ENCODE data around the gene STEAP3.

STEAP3 gene

DNA sequence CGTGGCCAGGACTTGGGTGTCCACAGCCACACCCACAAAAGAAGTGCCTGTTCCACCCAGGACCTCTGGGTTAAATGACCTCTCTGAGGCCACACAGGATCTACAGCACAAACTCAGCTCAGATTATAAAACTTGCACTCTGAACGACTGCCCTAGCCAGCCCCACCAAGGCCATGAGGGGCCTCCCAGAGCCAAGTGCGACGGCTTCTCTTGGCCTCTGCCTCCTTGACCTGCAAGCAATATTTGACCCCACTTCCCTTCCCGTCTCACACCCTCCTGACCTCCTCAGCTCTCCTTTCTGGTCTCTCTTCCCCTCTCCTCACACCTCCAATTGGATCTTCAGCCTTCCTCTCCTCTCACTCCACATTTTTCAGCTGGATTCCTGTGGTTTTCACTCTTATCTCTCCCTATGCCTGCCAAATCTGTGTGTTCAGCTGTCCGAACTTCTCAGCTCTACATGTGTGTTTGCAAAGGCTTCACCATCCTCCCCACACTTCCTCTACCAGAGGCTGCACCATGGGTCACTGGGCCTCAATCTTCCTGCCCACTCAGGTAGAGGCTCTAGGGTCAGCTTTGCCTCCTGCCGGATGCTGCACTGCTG, 25.3 kb upstream of the STEAP3 start:
- DNase-seq = no peak

DNA sequence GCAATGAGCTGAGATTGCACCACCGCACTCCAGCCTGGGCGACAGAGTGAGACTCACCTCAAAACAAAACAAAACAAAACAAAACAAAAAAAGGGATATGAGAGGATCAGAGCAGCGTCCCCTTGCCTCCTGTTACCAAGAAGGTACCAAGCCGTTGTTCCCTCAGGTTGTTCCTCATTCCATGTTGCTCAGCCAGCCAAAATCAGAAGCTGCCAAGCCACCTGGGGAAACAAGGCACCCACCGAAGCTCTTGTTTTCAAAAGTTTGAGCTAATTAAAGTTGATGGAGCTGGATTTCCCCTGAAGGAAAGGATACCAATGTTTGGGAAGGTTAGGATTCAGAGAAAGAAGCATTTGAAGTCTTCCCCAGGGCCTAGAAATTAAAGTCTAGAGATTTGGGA, 21.8 kb upstream of the STEAP3 start:
- DNase-seq = no peak

DNA sequence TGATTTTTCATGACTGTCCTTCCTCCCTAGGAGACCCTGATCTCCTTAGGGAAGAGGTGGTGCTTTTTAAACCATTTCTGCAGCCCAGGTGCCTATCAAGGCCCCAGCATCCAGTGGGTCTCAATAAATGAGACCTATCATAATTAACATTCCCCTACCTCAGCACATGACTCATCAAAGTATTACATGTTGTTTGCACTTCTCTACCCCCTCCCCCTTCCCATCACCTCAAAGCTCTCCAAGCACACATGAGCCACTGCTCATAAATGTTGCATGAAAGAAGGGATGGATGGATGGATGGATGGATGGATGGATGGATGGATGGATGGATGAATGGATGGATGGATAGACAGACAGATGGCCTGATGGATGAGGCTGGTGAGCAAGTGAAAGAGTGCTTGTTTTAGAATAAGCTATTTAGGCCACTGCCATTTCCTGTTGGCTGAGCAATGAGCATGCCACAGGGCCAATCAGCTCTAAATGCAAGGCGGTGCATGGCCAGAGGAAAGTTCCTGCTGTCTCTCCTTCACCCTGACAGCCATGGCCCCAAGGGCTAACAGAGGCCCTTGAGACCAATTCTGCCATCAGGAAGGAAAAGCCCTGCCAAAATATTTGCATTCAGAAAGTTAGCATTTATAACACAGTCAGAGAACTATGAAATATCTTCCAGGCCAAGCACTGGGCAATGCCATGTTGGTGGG, 20.9 kb upstream of the STEAP3 start:
- DNase-seq = no peak

DNA sequence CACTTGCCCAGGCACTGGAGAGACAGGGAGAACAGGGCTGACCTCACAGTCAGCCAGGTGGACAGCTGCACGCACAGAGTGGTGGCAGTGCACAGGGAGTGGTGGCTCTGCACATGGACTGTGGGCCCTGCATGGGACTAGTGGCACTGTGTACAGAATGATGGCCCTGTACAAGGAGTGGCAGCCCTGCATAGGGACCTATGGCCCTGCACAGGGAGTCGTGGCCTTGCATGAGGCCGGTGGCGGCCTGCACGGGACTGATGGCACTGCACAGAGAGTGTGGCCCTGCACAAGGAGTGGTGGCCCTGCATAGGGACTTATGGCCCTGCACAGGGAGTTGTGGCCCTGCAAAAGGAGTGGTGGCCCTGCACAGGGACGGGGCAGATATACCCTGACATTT, 19.1 kb upstream of the STEAP3 start:
- no peak for DNase-seq

DNA sequence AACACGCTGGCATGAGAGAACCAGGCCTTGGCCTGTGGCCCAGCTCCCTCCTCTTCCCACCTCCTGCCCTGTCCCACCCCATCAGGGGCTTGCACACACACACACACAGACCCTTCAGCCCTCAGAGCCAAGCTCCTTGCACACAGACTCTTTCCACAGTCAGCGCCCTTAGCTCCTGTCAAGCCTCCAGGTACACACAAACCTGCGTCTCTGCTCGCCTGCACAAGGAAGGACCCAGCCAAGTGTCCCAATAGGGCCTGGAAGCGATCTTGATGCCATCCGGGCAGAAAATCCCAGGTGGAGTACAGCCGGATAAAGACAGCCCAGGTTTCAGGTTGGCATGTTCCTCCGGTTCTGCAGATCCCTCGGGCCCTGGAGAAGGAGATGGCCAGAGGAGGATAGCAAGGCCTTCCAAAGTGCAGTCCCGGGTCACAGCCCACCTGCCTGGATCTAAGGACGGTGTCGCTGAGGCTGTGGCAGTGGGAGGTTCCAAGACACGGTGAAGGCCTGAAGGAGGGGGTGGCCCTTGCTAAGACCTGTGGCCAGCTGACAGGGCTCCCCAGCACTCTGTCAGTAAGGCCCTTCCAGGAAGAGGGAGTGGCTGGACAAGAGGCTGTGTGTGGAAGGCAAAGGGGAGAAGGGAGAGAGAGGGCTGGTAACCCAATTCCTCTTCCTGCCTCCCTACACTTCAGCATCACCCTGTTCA, 18.5 kb upstream of the STEAP3 start:
- DNase-seq = no peak

DNA sequence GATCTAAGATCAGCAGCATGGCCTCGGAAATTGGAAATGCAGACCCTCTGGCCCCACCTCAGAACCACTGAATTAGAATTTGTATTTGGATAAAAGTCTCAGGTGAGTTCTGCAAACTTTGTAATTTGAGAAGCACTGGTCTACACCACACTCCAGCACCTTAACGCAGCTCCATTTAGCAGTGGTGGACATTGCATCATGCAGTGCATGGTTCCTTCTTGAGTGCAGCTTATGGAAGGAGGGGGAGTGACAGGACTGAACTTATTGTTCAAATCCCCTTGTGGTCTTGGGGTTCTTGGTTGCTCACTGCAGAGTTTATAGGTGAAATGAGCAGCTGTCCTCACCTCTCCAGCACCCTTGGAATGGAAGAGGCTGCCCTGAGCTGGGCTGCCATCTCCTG, 17.4 kb upstream of the STEAP3 start:
- no peak for DNase-seq

DNA sequence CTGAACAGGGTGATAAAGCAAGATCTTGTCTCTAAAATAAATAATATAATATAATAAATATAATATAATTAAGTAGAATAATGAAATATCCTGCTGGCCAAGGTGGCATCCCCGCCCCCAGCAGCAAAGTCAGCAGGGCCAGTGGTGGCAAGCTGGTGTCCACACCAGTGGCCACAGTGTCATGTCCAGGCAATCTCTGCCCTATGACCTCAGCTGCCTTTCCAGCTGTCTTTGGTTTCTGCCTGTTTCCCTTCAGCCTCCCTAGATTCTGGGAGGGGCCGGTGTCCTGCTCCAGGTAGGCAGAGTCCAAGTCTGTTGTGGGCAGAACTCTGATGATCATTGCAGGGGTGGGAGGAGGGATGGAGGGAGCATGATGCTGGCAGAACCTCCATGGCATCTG, 16.2 kb upstream of the STEAP3 start:
- no peak for DNase-seq

DNA sequence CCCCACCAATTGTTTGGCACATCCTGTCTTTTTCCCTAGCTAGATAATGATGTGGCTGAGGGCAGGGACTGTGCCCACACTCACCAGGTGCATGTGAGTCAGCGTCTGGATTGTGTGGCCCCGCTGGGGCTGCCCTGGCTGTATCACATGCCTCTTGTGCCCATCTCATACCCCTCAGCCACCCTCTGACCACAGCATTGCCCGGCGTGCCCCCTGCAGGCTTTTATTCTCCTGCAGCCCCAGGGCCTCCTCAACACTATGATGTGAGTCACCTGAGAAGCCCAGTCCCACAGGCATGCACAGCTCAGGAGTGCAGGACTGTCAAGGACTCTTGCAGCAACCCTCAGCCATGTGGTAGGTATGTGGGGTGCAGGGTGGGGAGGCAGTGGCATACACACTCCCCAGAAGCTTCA, 14.8 kb upstream of the STEAP3 start:
- DNase-seq = no peak

DNA sequence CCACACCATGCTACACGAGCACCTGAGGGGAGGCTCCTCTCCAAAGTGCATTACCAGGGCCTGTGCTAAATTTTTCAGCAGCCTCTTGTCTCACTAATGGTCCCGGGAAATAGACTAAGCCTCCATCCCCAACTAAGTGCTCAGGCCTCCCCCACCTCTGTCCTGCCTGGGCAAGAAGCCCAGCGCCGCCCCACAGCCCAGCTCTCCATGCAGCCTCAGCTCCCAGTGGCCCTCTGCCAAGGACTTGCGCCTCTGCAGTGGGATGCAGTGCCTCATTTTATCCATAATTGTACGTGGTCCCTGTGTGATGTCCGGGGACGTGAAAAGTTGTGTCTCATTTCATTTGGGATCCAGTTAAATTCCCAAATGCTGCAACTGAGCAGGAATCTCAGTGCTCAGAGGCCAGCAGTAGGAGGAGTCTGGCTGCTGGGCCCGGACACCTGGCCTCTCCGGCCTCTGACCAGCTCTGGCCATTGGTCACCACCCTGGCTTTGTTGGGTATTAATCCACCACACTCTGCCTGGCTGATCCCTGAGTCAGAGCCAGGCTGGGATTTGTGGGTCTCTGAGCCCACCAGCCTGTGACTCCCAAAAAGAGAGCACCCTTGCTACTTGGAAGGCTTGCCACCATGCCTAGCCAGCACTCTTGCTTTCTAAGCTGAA, 11.4 kb upstream of the STEAP3 start:
- DNase-seq = no peak

DNA sequence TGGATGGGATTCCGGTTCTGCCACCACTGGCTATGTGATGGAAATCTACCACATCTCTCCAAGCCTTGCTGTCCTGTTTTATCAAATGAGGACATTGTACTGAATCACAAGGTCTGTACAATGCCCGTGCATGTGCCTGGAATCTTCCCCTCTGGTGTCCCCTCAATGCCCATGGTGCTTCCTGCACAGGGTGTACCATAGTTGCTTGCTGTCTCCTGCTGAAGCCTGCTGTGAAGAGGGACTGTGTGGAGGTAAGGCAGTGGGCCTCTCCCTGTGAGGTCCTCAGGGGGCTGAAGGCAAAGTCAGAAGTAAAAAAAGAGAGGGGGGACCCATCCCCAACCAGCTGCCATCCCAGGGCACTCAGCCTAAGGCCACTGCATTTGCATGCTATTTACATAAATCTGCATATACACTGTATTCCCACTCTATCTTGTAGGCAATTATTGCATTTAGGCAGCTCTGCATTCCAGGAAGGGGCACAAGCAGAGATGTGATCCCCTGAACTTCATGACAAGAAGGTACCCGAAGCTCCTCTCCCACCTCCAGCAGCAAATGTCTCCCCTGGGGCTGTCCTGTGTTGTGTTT, 9.1 kb upstream of the STEAP3 start:
- DNase-seq = no peak

DNA sequence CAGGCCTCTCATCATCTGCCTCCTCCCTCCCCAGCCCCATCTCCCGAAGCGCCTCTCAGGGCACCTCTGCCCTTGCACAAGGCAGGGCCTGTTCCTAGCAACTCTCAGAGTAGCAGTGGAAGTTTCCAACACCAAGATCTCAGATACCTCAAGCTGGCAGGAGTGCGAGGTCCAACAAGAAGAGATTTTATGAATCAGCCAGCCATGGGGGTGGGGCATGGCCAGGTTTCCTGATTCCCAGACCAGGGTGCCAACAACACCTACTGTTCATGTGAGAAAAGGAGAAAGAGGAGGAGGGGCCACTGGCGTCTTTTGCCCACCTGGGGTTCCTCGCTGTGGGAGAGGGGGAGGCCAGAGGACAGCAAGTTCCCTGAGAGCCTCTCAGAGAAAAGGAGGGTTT, 6.6 kb upstream of the STEAP3 start:
- DNase-seq = no peak

DNA sequence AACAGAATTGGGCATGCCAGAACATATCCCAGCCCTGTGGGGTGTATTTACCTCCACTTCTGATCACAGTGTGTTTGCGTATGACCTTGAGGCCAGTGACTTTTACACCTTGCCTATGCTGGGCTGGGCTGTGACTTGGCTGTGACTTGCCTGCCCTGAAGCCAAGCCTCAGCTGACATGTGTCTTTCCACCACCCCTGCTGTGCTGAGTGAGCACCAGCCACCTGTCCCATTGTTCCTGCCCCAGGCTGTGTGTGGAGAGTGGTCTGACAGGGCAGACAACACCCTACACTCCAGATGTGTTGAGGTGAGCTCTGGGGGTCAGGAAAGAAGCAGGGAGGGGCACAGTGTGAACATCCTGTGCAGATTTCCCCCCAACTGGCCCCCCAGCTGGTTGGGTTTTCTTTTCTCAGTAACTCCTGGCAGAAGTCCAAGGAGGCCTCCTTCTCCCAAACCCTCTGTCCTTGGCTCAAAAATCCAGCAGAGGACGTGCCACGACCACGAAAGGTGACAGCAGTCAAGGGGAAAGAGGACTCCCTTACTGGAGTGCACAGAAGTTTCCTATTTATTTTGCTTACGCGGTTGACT, 5.1 kb upstream of the STEAP3 start:
- no peak for DNase-seq

DNA sequence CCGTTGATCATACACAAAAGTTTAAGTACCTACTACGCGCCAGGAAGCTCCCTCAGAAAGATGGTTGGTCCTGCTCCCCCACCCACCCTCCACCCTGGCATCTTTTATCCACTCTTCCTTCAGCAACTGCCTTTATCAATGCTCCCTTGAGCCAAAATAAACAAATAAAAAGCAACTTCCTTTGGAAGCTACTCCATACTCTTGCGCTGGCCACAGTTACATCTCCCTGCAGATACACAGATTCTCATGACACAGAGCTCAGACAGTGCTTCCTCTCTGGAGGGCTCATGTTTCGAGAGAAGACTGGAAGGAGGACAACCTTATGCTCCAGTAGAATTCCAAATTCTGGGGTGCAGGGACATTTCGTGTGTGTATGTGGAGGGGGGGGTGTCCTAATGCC, 3.8 kb upstream of the STEAP3 start:
- DNase-seq = no peak

DNA sequence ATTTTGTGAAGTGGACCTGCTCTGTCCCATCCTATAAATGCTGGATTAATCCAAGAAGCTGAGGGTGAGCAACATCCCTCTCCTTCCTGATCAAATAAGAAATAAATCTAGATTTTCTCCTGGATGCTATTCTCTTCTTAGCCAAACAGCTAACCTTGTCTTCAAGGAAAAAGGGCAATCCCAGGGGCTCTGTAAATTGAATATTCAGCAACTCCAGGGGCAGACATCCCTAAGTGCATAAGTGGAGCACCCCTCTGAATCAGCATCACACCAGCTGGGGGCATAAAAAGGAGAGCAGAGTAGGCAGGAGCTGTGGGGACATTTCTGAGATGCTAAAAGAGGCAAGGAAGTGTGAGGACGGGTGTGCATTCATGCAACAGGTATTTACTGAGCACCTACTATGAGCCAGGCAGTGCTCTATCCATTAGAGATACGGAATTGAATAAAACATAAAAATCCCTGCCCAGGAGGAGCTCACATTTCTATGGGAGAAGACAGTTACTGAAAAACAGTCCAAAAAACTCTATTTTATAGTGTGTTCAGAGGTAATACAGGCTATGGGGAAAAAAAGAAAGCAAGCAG, 2.8 kb upstream of the STEAP3 start:
- DNase-seq = no peak

DNA sequence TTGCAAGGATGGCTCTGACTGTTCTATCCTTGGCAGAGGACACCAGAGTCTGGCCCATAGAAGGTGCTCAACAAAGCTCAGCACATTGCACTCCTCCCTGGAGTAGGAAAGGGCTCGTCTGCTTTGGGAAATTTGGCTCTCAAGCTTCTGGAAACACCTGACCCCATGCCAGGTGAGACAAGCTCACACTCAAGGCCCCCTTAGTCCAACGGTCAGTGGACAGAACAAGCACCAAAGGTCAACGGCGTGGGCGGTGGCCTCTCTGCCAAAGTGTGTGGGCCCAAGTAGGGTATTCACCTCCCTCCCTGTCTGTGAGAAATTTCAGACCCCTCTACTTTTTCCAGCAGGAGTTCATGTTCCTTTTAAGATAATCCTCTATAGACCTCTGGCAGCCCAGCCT, 2.0 kb upstream of the STEAP3 start:
- DNase-seq = no peak

DNA sequence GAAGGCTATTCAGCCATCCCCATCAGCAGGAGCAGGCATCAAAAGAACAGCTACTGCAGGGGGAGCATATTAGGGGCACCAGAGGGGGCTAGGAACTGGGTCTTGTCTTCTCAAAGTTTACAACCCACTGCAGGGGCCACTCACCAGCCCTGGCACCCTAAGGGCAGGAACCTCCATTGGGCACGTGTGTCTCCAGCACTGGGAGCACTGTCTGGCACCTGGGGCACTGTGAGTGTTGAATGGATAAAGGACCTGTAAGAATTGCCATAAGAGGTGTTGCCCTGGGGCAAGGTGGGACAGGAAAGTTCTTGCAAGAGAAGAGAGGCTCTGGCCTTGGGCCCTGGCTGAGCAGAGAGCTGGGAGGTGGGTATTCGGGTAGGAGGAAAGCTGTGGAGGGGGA, 1.4 kb upstream of the STEAP3 start:
- DNase-seq = no peak

DNA sequence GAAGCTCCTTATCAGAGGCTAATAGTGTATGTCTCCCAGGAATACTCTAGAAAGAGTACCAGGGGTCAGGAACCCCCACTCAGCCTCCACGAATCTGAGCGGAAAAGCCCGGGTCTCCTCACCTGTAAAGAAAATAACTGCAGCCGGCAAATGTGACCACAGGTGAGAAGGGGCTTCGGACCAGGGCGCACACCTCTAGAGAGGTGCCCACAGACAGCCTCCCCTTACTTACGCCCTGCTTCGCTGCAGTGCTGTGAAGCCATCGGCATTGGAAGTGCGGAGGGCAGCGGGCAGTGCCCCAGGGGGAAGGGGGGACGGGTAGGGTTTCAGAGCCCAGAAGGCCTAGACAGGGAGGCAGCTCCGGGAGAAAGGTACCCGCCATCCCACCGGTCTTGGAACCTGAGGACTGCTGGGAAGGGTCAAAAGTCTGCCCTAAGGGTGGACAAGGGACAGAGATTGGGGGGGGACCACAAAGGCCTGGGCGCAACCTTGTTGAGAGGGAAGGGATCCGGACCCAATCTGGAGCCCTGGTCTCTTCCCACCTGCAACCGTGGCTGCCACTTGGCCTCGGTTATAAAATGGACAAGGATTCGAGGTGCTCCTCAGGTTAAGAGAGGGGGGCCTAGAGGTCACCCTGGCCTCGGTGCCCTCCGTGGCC, 642 bp upstream of the STEAP3 start:
- no peak for DNase-seq

DNA sequence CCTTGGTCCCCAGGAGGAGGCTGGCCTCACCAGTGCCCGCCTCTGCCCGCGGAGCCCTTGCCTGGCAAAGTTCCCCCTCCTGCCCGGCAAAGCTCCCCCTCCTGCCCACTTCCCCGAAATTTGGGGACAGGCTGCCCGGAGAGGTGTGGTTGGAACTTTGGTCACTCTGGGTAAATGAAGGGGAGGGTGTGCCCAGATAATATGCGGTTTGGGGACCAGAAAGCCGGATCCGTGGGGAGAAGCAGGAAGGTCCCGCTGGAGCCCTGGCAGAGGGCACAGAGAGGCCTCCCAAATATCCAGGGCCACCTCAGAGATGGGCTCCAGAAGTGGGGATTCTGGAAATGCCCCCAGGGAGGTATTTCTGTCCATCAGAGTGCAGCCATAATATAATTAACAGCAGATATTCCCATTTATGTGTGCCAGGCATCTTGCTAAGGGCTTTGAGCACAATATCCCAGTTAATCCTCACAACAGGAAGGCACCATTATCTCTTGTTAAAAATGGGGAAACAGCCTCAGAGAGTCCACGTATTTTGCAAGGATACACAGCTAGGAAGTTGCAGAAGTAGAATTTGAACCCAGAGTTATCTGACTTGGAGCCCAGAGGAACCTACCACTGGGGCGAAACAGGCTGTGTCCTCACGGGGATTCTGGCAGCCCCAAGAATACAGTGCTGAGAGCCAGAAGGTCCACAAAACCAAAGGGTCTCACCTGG, 914 bp downstream of the STEAP3 start:
- DNase-seq = no peak

DNA sequence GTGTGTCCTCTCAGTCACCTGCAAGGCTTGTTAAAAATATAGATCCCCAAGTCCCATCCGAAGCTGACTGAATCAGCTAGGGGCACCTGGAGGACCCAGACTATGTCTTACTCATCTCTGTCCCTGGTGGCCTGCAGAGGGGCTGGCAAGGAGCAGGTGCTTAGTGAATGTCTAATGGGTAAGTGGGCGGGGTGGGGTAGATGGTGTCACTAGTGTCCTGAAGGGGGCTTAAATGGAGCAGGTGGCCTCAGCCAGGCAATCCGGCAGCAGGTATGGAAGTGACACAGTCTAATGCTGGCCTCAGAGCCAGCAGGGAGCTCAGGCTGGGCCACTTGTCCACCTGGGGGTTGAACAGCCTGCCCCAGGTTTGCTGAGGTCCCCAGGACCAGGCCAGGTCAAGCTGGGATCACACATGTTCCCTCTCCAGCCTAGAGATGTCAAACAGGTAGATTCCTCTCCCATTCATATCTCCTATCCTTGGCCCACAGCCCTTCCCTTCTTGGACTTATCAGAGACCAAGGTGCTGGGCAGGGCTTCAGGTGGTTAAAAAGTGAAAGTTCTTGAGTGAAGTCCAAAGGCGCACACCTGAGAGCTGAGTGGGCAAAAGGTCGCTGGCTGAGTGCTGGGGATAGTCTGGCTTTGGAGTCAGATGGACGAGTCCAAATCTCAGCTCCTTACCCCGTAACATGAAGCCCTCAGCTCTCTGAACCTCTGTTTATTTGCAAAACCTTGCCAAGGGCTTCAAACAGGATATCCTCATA, 1.7 kb downstream of the STEAP3 start:
- no peak for DNase-seq

DNA sequence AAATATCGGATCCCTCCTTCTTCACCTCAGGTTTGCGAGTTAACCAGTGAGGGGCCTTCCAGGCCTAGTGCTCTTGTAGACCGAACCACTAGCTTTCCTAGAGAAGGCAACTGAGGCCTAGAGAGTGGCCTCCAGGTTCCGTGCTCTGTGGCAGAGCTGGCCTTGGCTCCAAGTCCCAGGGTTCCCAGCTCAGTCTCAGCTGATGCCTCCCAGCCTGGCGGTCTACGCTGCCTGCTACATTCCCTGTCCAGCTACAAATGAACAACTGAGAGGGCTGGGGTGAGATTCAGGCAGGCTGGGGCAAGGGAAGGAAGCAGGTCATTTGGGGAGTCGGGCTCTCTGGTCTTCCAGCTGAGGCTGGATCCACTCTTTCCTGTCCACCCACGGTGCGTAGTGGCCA, 2.3 kb downstream of the STEAP3 start:
- no peak for DNase-seq

DNA sequence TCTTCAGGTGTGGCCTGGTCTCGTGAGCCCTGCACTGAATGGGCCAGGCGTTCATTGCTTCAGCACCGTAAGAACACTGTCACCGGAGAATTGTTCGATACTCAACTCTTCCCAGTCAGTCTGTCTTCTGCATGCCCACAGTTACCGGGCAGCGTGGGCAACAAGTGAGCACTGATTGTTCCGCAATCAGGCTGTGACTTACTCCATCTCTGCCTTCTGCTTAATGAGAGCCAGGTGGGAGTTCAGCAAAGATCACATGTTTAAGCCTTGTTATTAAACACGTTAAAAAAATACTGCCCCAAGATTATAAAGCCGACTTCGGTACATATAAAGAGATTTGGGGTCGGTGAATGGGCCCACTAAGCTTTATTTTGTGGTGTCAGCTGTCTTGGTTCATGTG, 3.7 kb downstream of the STEAP3 start:
- no peak for DNase-seq

Measured in NCI-H1048 (cell line).